Activated CD8-positive, alpha-beta memory T cell treated with anti-CD3 and anti-CD28 coated beads for 1 hour (primary cell): ENCODE results near the gene TTLL5.

Experiments used
- DNase-seq, 2 donors: peaks; one replicate each; pipeline ENCODE4 v3.0.0-alpha.2; 2020; ENCODE audit warnings: low read depth in 1 of 2; ENCODE audit errors: extremely low read depth in 1 of 2

Gene TTLL5

DNA sequence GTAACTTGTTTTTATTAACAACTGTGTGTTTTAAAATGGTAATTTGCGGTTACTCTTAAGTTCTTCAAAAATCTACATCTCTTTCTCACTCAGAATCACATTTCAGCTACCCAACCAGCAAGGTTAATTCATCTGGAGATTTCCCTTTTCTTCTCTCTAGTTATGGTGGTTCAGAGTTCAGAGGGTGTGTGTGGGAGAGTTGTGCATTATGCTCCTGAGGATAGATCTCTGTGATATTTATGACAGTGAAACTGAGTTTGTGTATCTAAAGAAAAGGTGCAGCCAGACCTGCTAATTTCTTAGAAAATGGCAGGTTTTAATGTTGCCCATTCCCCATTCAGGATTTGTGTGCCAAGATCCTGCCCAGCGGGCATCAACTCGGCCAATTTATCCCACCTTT, 73.8 kb downstream of the TTLL5 start:
- DNase-seq = no peak

- DNase-seq = no peak
Measured at GRCh38 chr14:75736845-75737485, 75.9 kb downstream of the TTLL5 start.

- DNase-seq = no peak
Measured at GRCh38 chr14:75738192-75738591, 77.1 kb downstream of the TTLL5 start.

- no peak for DNase-seq
Measured at GRCh38 chr14:75742867-75743266, 81.8 kb downstream of the TTLL5 start.

- DNase-seq = no peak
Measured at GRCh38 chr14:75747899-75748298, 86.9 kb downstream of the TTLL5 start.

DNA sequence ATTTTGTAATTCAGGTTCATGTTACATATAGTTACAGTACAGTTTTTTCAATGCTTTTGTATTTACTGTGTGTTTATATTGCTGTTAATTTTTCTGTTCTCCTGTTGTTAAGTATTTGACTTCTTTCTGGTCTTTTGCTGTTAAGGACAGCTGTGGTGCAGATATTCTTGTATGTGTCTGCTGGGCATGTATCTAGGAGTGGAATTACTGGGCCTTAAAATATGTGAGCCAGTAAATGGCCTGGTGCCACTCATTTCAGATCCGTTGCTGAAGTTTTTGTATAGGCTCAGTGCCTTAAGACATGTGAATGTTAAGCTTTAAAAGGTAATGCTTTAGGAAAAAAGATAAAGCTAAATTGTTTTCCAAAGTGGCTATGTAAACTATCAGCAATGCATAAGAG, 87.3 kb downstream of the TTLL5 start:
- DNase-seq = no peak

DNA sequence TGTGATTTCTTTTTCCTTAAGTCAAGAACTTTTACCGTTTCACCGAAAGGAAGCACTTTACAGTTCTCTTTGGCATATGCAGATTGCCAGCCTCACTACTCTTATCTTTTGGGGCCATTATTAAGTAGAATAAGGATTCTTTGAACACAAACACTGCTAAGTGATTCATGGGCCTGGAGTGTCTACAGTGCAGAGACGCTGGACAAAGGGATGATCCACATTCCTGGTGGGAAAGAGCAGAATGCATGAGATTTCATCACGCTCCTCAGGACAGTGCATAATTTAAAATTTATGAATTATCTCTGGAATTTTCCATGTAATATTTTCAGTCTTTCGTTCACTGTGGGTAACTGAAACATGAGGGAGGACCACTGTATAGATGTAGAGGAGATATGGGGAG, 90.2 kb downstream of the TTLL5 start:
- DNase-seq = no peak

- no peak for DNase-seq
Measured at GRCh38 chr14:75752086-75752485, 91.0 kb downstream of the TTLL5 start.

DNA sequence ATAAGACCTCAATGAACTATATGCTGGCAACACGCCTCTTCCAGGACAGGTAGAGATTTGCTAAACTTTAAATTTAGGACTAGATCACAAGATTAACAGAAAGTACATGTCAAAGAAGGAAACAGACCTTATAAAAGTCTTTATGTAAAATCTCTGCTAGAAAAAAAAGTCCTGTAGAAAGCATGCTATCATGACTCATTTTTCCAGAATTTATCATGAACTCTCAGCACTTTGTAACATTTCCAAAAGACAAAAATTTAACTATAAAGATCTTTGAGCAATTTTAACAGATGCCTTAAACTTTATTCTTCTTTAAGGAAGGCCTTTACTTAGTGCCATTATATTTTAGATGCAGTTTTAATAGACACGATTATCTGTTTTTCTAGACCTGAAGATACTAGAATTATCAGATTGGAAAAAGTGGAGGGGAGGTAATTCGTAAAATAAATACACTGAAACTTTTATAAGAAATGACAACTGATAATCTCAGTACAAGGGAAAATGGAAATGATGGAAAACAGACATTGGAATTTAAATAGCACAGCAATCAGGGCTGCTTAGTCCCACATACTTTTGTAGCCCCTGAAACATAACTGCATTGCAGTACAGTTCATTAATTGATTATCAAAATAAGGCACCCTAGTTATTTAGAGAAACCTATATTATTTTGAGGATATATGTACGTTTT, 92.0 kb downstream of the TTLL5 start:
- DNase-seq = no peak

DNA sequence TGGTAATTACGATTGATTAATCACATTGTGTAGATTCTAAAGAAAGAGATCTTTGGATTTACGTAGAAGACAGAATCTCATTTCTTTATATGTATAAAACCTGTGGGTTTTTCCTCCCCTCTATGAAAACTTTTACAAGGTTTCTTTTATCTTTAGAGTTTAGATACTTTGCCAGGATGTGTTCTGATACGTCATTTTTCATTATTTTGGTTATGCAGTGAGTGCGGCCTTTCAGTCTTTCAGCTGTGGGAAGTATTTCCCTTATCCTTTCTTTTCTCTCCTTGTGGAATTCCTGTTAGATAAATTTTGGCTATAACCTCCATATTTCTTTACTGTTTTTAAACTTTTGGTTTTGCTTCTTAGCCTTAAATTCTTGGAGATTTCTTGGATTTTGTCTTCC, 92.7 kb downstream of the TTLL5 start:
- DNase-seq = no peak

- DNase-seq = no peak
Measured at GRCh38 chr14:75757644-75758402, 96.8 kb downstream of the TTLL5 start.

GRCh38 chr14:75764020-75764419, 103.0 kb downstream of the TTLL5 start:
- no peak for DNase-seq

- DNase-seq = no peak
Measured at GRCh38 chr14:75769047-75769685, 108.1 kb downstream of the TTLL5 start.

DNA sequence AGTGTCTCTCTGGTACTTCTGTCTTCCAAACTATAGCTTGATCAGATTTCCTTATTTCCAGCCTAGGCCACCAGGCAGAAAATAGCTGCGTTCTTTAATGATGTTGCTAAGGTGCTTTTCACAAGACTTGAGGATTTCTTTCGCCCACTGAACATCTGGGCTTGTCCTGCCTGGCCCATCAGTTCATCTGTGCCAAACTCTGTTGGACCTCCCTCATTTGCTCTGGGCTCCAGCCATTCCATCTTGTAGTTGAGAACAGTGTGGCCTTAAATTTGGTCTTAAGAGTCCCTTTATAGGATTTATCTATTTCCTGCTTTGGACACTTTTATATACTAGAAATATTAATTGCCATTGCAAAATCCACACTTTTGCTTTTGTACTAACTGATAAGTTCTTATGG, 109.6 kb downstream of the TTLL5 start:
- no peak for DNase-seq

DNA sequence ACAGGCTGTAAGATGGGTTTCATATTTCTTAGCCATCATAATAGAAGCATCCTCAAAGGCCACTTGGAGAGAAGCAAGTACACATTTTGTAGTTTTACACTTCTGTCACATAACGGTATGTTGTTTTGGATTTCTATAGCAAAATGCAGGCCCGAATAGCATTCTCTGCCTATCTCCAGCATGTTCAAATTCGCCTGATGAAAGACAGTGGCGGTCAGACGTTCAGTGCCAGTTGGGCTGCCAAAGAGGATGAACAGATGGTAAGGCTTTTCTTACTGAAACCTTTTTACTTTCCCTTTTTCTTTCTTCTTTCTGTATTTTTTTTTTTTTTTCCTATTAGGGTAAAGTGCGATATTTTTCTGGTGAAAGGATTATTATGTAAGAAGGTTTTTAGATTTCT, 110.5 kb downstream of the TTLL5 start:
- DNase-seq = no peak

DNA sequence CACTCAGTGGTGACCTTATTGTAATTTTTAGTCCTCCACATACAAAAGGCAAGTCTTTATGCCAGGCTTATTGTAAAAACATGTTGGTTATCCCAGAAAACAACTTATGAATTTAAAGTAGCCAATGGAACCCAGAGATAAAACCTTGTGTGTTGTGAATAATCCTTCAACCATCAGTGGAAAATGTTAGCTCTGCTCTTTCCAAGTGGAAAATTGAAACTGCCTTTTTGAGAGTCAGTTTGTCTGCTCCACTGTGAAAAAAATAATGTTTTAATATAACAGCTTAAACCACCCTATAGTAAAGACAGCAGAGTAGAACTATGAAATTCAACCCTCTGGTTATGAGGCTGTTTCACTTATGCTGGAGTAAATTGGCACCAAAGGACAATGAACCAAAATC, 112.0 kb downstream of the TTLL5 start:
- DNase-seq = no peak

GRCh38 chr14:75781096-75781495, 120.0 kb downstream of the TTLL5 start:
- no peak for DNase-seq

GRCh38 chr14:75783184-75783583, 122.1 kb downstream of the TTLL5 start:
- no peak for DNase-seq

GRCh38 chr14:75783602-75784313, 122.7 kb downstream of the TTLL5 start:
- no peak for DNase-seq

DNA sequence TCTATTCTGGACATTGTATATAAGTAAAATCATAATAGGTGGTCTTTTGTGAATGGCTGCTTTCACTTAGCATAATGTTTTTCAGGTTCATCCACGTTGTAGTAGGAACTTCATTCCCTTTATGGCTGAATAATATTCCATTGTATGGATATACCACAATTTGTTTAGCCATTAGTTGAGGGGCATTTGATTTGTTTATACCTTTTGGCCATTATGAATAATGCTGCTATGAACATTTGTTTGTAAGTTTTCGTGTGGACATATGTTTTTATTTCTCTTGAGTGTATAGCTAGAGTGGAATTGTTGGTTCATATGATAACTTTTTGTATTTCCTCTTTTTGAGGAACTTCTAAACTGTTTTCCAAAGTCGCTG, 123.3 kb downstream of the TTLL5 start:
- no peak for DNase-seq

- DNase-seq = no peak
Measured at GRCh38 chr14:75793806-75794205, 132.8 kb downstream of the TTLL5 start.
